Skeletal muscle satellite cell (primary cell): ENCODE data around the gene CNPPD1.

Experiments
- H3K27me3 ChIP-seq: 2 replicates; pipeline ENCODE4 v1.7.0; 2013; ENCODE audit warnings: low read length; ENCODE audit not compliant: control insufficient read depth, insufficient read depth
- H3K36me3 ChIP-seq: 2 replicates; pipeline ENCODE4 v1.7.0; 2013; ENCODE audit warnings: mild to moderate bottlenecking, control low read depth, low read length; ENCODE audit not compliant: insufficient read depth
- H3K4me1 ChIP-seq: 2 replicates; pipeline ENCODE4 v1.7.0; 2013; ENCODE audit warnings: low read length; ENCODE audit not compliant: control insufficient read depth, insufficient read depth
- H3K4me2 ChIP-seq: 2 replicates; pipeline ENCODE4 v1.7.0; 2013; ENCODE audit warnings: mild to moderate bottlenecking, low read length
- H3K4me3 ChIP-seq: 2 replicates; pipeline ENCODE4 v1.7.0; 2013; ENCODE audit warnings: low read length
- H3K9ac ChIP-seq: 2 replicates; pipeline ENCODE4 v1.7.0; 2013; ENCODE audit warnings: mild to moderate bottlenecking, low read depth, low read length, moderate library complexity
- H3K9me3 ChIP-seq: replicated peaks from 2 replicates; pipeline ENCODE4 v1.7.0; 2013; ENCODE audit warnings: mild to moderate bottlenecking, control low read depth, low read length

Gene CNPPD1

DNA sequence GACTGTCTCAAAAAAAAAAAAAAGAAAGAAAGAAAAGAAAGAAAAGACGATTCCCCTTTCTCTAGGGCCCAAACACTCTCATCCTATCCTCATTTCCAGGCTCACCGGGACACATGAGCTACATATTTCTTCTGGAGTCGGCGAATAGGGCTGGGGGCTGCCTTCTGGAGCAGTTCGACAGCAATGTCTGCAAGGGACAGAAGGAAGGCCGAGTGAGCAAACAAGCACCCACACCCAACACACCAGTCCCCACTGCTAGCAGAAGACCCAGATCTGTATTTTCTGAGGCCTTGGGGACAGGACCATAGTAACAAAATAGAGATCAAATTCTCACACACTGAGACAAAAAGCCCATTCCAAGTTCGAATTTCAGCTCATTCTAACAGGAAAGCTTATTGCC, 1.2 kb downstream of the CNPPD1 start:
- Histone ChIP-seq H3K36me3 (peaks cover 31% of the 10 kb centered on the region), H3K9ac (peak overlapping the region; percentile 88), H3K4me2 (peak overlapping the region; percentile 89), H3K4me3 (peak overlapping the region; percentile 81), H3K27me3 (no peaks in the 10 kb centered on the region), H3K4me1 (peaks cover 27% of the 10 kb centered on the region), H3K9me3 (no peaks in the 10 kb centered on the region)

DNA sequence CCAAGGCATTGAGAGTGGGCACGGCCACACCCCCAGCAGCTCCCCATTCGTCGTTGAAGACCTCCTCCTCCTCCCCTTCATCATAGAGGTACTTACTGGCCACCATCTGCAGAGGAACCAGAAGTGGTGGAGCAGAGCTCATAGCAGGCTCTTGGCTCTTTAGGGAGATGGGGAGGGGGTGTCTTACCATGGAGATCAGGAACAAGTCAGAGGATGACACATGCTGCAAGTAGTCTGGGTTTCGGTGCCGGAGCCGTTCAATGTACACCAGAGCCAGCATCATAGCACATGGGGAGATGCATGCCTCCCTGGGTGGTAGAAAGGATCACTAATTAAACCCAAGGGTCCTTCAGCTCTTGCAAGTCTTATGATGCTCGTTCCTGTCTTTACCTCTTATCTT, 1.9 kb downstream of the CNPPD1 start:
- peaks cover 27% of the 10 kb centered on the region for H3K4me1 ChIP-seq
- peaks cover 27% of the 10 kb centered on the region for H3K36me3 ChIP-seq
- no peak overlapping the region for H3K9ac ChIP-seq
- no peaks in the 10 kb centered on the region for H3K9me3 ChIP-seq
- H3K27me3 ChIP-seq: no peaks in the 10 kb centered on the region
- no peak overlapping the region for H3K4me3 ChIP-seq
- H3K4me2 ChIP-seq: no peak overlapping the region

- Histone ChIP-seq H3K9me3 (no peaks in the 10 kb centered on the region), H3K9ac (no peak overlapping the region), H3K4me2 (no peak overlapping the region), H3K4me1 (peaks cover 21% of the 10 kb centered on the region), H3K4me3 (no peak overlapping the region), H3K36me3 (peaks cover 27% of the 10 kb centered on the region), H3K27me3 (no peaks in the 10 kb centered on the region)
Observed at GRCh38 chr2:219174146-219174545, 2.6 kb downstream of the CNPPD1 start.

- Histone ChIP-seq H3K36me3 (peaks cover 27% of the 10 kb centered on the region), H3K4me2 (no peak overlapping the region), H3K4me3 (no peak overlapping the region), H3K9me3 (no peaks in the 10 kb centered on the region), H3K9ac (no peak overlapping the region), H3K27me3 (no peaks in the 10 kb centered on the region), H3K4me1 (peaks cover 19% of the 10 kb centered on the region)
Observed at GRCh38 chr2:219173176-219173575, 3.5 kb downstream of the CNPPD1 start.

DNA sequence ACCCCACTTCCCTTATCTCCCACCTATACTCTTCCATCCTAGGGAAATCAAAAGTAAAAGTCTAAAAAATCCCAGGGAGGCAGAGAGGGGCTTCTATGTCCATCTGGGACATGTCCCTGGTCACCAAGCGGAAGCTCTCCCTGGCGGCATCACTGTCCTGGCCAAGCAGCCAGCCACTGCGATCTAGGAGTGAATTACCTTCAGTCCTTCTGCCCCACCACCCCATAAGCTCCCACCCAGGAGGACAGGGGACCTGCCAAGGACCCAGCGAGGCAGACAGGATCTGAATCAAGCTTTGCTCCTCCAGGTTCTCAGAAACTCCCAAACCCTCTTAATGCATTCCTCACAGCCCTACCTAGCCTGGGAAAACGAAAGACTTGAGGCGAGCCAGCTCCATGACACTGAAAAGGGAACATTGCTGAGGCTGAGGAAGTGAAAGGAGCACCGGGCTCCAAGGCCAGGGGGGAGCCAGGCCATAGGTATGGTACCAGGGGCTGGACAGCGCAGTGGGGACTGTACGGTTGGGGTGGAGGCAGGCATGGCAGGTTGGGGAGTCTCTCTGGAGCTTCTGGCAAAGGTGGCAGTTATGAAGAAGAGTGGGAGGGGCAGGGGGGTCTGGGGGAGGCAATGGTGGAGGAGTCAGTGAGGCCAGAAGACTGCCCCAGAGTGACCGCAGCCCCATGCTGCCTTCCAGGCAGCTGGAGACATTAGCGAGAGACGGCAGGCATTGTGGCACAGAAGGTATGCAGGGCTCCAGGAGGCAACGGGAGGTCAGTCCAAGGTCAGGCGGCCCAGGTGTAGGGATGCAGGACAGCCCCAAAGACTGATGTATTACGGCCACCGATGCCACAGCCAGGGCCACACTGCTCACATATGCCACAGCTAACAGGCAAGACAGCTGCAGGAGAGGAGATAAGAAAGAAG, 4.2 kb downstream of the CNPPD1 start:
- Histone ChIP-seq H3K27me3 (no peaks in the 10 kb centered on the region), H3K9ac (no peak overlapping the region), H3K4me1 (peaks cover 17% of the 10 kb centered on the region), H3K4me3 (no peak overlapping the region), H3K36me3 (peaks cover 27% of the 10 kb centered on the region), H3K4me2 (no peak overlapping the region), H3K9me3 (no peaks in the 10 kb centered on the region)

DNA sequence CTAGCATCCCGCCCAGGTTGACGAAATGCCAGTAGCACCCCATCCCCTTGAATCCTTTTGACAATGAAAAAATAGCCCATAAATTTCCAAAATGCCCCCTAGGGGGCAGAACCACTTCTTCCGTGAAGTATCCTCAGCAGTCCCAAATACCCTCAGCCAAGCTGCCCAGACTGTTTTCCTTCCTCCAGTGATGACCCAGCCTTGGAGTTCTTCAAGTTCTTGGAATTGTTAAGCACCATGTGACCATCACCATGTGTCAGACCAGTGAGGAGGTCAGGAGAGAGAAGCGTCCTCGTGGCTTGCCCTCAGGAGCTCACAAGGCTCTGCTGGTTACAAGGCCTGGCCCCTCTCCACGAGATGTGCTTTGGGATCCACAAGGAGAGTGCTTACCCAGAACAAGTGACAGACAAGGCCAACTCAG, 5.5 kb downstream of the CNPPD1 start:
- no peaks in the 10 kb centered on the region for H3K27me3 ChIP-seq
- H3K4me2 ChIP-seq: no peak overlapping the region
- H3K4me3 ChIP-seq: no peak overlapping the region
- H3K9ac ChIP-seq: peak overlapping the region; percentile 31
- H3K9me3 ChIP-seq: no peaks in the 10 kb centered on the region
- peaks cover 12% of the 10 kb centered on the region for H3K4me1 ChIP-seq
- peaks cover 27% of the 10 kb centered on the region for H3K36me3 ChIP-seq

DNA sequence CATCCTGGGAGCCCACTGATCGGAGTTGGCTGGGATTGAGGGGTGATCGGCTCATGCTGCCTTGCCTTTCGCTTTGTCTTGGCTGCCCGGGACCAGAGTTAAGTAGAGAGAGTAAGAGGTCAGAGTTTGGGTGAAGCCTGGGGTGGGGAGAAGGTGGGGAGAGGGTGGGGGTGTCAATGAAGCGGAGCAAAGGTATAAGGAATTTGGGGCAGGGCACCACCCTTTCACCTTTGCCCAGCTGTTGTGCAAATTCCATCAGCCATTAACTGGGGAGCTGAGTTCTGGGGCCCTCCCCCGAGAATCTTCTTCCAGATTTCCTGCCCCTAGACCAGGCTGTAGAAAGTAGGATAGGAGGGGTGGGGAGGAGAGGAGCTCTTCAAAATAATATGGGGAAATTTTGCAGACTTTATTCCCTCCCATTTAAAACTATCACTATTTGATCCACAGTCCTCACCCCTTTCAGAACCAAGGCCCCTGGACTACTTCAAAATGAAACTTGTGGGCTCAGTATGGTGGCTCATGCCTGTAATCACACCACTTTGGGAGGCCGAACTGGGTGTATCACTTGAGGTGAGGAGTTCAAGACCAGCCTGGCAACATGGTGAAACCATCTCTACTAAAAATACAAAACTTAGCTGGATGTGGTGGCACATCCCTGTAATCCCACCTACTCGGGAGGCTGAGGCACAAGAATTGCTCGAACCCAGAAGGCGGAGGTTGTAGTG, 6.6 kb downstream of the CNPPD1 start, which contains the start of gene SLC23A3:
Gene SLC23A3, minus strand, starts transcription at position 100 of the 725 bp plus-strand sequence. Its CDS starts 45 bp downstream, at position 55.
- Histone ChIP-seq H3K27me3 (no peaks in the 10 kb centered on the region), H3K36me3 (peaks cover 27% of the 10 kb centered on the region), H3K9me3 (no peaks in the 10 kb centered on the region), H3K4me2 (no peak within 1 kb of the TSS), H3K4me1 (peaks cover 4% of the 10 kb centered on the region), H3K4me3 (no peak within 1 kb of the TSS), H3K9ac (no peak within 1 kb of the TSS)

DNA sequence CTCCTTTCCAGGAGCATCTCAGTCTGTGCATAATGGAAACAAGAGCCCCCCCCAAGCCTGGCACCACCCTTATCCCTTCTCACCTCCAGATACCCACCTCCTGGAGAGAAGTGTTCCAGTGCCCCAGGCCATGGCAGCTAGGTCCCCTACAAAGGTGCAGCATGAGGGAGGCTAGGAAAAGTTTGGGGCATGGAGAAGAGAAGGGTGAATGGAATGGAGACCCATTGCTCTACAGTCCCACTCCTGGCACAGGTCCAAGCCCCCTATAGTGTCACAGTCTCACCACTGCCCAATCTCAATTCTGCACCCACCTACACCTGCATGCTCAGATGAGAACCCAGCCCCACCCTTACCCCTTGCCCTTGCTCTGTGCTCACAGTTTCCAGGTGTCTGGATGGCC, 7.8 kb downstream of the CNPPD1 start:
- Histone ChIP-seq H3K9me3 (no peaks in the 10 kb centered on the region), H3K4me1 (peaks cover 4% of the 10 kb centered on the region), H3K9ac (no peak overlapping the region), H3K36me3 (peaks cover 15% of the 10 kb centered on the region), H3K4me2 (no peak overlapping the region), H3K4me3 (no peak overlapping the region), H3K27me3 (no peaks in the 10 kb centered on the region)

GRCh38 chr2:219168526-219168925, 8.2 kb downstream of the CNPPD1 start:
- H3K4me3 ChIP-seq: no peak overlapping the region
- H3K36me3 ChIP-seq: peaks cover 11% of the 10 kb centered on the region
- H3K27me3 ChIP-seq: no peaks in the 10 kb centered on the region
- peaks cover 4% of the 10 kb centered on the region for H3K4me1 ChIP-seq
- no peak overlapping the region for H3K9ac ChIP-seq
- no peaks in the 10 kb centered on the region for H3K9me3 ChIP-seq
- H3K4me2 ChIP-seq: no peak overlapping the region

DNA sequence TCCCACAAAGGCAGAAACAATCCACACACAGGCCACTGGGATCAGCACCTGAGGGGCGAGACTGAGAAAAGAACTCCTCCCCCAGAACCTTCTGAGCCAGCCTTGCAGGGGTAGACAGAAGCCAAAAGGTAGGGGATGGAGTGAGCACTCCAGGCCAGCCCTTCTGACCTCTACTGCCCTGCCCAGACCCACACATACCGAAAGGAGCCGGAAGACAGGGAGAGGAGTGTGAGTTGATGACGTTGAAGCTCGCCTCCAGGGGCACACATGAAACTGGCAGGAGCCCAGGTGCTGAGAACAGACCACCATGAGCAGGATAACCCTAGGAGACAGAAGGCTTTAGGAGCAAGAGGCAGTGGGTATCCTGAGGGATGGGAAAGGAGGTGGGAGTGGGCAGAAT, 8.7 kb downstream of the CNPPD1 start:
- Histone ChIP-seq H3K9ac (no peak overlapping the region), H3K9me3 (no peaks in the 10 kb centered on the region), H3K27me3 (no peaks in the 10 kb centered on the region), H3K4me1 (peaks cover 4% of the 10 kb centered on the region), H3K4me2 (no peak overlapping the region), H3K4me3 (no peak overlapping the region), H3K36me3 (peaks cover 7% of the 10 kb centered on the region)

GRCh38 chr2:219165058-219165911, 11.4 kb downstream of the CNPPD1 start:
- no peak overlapping the region for H3K9ac ChIP-seq

More at GRCh38 chr2:219165058-219165911, 11.4 kb downstream of the CNPPD1 start:
- H3K36me3 ChIP-seq: no peaks in the 10 kb centered on the region
- no peaks in the 10 kb centered on the region for H3K9me3 ChIP-seq
- H3K4me2 ChIP-seq: no peak overlapping the region
- H3K4me1 ChIP-seq: peaks cover 7% of the 10 kb centered on the region
- no peaks in the 10 kb centered on the region for H3K27me3 ChIP-seq
- H3K4me3 ChIP-seq: no peak overlapping the region
